Measurements from ENCODE around the gene PTBP1.

- TF ChIP-seq CTCF (IDR thresholded peaks at IDR 0.05) (no peak), EP300 (IDR thresholded peaks at IDR 0.05) (no peak), POLR2A (IDR thresholded peaks at IDR 0.05) (no peak)
Measured at GRCh38 chr19:749811-750210, 47.4 kb upstream of the PTBP1 start.
